SW480 (cell line): ENCODE measurements around the gene FNBP1L.

Experiments used
- DNase-seq: peaks from one replicate; pipeline ENCODE4 v3.0.0-alpha.2; 2016; ENCODE audit warnings: low spot score

FNBP1L gene

DNA sequence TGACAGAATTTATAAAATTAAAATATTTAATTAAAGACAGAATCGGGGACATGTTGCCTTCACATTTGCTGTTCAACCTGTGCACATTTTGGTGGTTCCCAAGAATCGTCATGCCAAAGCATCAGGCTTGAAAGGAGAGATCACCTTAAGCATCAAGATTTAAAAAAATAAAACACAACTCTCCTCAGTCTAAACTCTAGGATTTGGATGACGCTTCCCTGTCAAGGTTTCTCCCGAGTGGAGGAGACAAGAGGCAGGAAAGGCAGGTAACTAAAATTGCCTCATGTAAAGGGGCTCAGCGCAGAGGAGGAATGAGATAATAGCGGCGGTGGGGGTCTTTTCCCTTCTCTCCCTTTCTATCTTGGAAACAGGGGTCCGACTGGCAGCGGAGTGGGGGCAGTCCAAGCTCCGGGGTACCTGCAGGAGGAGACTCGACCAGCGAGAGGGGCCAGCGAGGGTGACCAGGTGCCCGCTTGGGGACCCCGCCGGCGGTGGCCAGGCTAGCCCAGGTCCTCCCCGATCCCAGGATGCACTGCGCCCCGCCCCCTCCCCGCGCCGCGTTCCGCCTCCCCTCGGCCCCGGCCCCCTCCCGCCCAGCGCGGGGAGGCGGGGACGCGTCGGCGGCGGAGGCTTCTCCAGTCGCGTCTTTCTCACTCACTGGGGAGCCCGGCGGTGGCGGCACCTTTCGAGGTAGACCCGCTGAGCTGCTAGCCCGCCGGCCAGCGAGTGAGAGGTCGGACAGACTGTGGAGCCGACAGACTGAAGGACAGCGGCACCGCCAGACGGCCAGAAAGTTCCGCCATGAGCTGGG, at the start of gene FNBP1L:
Gene FNBP1L, plus strand, starts transcription at position 638 of the 811 bp plus-strand sequence. Its CDS starts 164 bp downstream, at position 802.
- DNase-seq = peak; percentile 80

DNA sequence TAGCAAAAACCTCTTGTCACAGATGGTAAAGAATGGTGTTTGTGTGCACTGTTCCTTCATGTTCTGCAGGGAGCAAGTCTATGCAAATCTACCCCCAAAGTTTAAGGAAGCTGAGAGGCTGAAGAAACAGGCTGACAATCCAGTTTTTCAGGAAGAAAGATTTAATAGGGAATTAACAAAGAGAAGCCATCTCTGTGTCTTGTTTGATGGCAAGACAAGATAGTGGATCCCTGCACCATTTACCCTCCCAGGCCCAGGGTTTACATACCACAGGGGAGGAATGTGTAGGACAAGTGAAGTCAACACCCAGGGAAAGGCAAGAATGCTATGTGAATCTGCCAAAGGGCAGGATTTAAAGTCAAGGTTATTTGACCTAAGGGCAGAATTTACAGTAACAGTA, 48.1 kb upstream of the FNBP1L start:
- DNase-seq = no peak

DNA sequence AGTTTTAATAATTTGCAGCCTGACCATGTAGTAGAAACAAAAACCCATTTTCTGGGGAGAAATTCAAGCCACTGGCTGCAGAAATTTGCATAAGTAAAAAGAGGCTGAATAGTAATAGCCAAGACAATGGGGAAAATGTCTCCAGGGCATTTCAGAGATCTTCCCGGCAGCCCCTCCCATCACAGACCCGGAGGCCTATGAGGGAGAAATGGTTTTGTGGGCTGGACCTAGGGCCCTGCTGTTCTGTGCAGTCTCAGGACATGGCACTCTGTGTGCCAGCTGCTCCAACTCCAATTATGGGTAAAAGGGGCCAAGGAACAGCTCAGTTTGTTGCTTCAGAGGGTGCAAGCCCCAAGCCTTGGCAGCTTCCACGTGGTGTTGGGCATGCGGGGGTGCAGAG, 39.7 kb upstream of the FNBP1L start:
- DNase-seq = no peak

DNA sequence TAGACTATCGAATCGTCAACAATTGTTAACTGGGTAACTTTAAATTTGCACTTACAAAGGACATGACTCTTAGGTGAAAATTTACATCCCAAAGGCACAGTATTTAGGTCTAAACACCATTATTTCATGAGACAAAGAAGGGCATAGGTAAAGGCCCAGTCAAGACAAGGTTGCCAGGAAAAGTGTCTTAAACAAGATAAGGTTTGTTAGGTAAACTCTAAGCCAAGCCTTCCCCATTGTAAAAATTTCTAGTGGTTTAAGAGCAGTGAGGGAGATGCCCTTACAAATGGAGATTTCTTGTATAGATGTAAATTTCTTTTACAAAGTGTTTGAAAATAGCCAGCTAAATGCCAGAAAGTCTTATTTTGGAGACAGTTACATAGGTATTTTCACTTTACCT, 36.9 kb upstream of the FNBP1L start:
- DNase-seq = no peak

DNA sequence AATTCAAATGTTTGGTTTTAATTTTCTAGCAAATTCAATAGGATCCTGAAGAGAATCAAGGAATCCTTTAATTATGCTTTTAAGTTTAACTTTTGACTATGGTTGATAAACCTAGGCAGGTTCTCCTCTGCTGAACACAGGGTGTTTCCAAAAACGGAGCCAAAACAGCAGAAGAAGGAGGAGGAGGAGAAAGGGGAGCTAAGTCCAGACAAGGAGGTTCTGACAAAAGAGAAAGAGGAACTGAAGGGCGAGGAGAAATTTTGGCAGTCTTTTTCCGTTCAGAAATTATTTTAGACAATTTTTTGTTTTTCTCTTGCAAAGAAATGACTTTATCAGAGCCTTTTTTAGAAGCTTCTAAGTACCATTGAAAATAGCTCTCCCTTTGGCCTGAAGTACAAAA, 33.2 kb upstream of the FNBP1L start:
- DNase-seq = no peak

DNA sequence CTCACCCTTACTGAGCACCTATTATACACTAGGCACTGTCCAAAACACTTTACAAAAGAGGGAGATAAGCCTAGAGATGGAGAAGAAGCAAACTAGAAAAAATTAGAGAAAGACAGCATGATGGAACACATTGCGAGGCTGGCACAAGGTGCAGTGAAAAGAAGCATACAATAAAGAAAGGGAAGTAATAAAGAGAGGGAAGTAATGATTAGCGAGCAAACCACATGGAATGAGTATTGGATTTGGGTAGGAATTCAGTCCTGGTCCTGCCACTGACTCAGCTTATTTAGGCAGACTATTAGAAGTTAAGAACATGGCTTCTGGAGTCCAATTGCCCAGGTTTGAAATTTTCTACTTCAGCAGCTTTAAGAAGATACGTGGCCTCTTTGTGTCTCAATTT, 32.6 kb upstream of the FNBP1L start:
- no peak for DNase-seq

DNA sequence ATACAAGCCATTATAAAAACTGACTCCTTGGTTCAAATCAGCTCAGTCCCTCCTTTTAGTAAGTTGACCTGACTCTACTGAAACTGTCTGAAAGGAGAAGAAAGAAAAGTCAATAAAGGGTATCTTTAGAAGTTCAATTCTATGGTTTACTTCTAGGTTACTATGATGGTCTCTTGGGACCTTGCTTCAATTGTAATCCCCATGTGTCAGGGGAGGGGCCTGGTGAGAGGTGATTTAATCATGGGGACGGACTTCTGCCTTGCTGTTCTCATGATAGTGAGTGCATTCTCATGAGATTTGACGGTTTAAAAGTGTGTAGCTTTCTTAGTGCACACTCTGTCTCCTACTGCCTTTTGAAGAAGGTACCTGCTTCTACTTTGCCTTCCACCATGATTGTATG, 31.7 kb upstream of the FNBP1L start:
- DNase-seq = no peak

DNA sequence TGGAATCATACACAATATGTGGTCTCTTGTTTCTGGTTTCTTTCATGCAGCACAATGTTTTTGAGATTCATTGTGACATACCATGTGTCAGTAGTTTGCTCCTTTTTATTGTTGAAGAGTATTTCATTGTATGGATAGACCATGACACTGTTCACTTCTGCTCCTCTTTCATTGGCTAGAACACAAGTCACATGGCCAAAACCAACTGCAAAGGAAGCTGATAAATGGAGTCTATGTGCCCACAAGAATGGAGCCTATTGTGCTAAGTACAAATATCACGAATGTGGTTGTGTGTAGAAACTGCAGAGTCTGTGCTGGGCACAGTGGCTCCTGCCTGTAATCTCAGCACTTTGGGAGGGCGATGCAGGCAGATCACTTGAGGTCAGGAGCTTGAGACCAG, 28.6 kb upstream of the FNBP1L start:
- no peak for DNase-seq

DNA sequence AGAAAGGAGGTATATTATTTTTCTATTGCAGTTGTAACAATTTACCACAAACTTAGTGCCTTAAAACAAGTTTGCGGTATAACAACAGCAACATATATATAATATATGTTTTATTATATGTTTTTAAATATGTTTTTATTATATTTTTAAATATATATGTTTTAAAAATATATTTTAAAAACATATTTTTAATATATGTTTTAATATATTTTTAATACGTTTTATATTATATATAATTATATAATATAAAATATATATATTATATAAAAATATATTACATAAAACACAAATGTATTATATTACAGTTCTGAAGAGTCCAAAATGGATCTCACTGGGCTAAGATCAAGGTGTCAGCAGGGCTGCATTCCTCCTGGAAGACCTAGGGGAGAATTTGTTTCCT, 27.5 kb upstream of the FNBP1L start:
- DNase-seq = no peak

DNA sequence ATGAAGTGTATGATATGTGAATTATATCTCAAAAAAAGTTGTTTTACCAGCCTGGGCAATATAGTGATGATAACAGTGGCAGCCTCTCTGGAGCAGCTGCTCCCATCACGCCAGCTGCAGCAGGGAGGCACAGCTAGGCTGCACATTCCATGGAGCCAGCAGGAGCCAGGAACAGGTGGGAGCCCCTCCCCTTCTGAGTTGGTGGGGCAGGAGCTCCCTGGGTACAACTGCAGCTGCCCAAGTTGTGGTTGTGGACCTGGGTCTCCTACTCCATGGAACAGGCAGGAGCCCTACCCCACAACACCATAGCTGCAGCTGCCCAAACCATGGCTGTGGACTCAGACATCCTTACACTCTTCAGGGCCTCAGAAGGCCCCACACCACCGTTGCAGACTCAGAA, 21.7 kb upstream of the FNBP1L start:
- no peak for DNase-seq

DNA sequence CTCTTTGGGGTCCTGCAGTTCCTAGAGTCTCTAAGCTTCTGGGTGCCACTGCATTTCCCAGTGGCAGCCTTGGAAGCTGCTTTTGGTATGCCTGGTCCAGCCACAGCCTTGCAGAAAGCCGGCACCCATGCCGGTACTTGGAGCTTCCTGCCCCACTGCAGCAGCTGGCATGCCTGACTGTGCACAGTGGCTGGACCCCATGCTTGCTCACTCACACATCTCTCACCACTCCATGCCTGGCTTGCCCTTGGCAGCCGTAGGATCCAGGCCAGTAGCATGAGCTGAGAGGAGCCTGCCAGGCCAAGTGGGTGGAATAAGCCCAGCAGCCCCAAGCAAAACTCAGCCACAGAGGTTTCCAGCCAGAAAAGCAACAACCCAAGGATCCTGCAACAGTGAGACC, 20.3 kb upstream of the FNBP1L start:
- no peak for DNase-seq

DNA sequence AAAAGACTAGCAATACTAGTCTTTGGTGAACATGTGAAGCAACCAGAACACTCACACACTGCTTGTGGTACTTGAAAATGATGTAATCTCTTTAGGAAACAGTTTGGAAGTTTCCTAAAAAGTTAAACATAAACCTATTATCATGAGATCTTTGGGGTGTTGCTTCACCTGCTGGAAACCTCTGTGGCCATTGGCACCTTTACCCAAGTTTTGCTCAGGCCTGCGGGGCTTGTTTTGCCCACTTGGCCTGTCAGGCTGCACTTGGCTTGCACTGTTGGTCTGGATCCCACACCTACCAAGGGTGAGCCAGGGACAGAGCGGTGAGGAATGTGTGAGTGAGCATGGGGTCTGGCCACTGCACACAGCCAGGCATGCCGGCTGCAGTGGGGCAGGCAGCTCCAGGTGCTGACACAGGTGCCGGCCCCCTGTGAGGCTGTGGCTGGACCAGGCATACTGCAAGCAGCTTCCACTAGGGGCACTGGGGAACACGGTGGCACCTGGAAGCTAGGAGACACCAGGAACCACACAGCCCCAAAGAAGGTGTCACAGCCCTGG, 14.4 kb upstream of the FNBP1L start:
- DNase-seq = no peak

DNA sequence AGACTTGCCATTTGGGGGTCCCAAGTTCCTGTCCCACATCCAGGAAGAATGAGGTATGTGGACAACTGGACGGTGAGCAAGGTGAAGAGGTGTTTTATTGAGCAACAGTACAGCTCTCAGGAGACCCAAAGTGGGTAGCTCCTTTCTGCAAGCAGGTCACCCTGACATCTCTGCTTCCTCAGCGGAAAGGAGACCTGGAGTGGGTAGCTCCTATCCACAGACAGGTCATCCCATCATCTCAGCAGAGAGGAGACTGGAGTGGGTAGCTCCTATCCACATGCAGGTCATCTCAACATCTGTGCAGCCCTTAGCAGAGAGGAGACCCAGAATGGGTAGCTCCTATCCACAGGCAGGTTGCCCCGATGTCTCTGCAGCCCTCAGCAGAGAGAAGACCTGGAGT, 13.8 kb upstream of the FNBP1L start:
- DNase-seq = no peak

DNA sequence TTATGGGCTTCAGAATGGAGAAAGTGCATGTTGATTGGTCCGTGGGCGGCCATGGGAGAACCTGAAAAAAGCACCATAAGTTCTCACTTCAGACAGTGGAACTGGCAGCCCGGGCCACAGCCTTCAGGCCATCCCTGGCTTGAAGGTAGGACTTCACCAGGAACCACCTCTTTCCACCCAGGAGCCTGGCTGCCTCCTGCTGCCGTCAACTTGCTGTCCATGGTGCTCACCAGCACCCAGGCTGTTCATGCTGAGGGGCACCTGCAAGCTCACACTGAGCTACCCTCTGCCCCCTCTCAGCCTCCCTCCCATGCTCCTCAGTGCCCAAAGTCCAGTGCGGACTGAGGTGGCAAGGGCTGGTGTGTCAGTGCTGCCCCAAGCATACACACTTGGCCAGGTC, 12.9 kb upstream of the FNBP1L start:
- no peak for DNase-seq

DNA sequence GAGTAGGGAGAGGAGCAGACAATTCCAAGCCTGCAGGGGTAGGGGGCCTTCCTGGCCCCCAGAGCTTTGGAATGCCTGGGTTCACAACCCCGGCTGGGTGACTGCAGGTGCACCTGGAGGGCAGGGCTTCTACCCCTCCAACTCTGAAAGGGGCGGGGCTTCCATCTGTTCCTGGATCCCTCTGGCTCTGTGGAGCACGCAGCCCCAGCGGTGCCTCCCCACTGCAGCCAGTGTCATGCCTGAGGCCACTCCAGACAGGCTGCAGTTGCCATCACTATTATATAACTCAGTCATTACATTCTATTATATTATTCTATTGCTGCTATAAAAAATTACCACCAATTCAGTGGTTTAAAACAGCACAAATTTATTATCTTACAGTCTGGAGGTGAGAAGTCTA, 12.5 kb upstream of the FNBP1L start:
- no peak for DNase-seq

DNA sequence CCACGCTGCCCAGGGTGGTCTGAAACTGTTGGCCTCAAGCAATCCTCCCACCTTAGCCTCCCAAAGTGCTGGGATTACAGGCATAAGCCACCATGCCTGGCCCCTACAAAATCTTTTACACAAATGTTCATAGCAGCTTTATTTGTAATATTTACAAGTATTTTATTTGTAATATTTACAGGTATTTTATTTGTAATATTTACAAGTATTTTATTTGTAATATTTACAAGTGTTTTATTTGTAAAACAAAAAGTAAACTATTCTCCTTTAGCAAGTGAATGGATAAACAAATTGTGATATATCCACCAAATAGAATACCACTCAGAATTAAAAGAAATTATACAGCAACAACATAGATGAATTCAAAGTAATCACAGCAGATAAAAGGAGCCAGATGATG, 11.4 kb upstream of the FNBP1L start:
- no peak for DNase-seq

DNA sequence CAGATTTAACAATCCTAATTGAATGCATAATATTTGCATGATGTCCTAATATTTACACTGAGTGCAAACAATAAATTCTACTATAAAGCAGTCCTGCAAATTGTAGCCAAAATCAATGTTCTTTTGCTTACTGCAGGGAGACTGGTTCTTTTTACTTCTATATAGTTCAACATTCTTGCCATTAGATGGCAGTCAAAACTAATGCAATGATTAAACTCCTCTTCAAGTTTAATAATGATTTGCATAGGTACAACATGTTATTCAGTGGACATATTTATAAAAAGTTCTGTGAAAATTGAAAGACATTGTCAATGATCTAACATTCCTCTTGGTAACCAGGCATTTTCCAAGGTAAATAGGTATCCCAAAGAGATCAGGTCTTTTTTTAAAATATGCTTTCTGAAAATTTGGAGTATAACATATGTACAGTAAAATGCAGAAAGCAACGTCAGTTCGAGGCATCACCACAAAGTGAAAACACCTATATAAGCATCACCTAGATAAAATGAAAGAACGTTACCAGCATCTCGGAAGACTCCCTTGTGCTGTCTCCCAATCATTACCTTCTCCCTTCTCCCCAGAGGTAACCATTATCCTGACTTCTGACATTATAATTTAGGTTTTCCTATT, 9.8 kb upstream of the FNBP1L start:
- peak; percentile 71 for DNase-seq

DNA sequence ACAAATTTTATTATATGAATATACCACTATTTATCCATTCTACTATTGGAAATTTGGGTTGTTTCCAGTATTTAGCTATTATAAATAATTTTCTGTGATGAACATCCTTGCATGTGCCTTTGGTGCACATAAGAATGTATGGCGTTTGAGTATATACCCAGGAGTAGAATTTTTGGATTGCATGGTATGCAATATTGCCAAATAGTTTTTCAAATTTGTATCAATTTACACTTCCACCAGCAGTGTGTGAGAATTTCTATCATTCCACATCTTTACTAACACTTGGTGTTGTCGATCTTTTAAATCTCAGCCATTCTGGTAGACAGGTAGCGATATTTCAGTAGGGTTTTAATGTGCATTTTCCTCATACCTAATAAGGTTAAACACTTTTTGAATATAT, 9.2 kb upstream of the FNBP1L start:
- no peak for DNase-seq

DNA sequence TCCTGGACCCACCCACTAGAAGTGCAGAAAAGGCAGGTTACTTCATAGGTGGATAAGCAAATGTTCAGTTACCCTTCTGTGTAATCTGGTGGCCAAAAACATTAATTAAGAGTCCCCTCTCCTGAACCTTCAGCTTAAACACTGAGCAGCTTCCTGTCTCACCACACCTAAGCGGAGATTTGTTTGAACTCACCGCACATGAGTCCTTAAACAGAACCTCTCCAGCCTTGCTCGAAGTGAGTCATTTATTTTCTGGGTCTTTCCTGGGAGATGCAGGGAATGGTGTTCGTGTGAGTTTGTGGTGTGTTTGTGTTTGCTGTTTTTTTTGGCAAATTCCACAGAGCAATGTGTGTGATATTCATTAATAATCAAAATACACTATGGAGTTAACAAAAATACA, 7.6 kb upstream of the FNBP1L start:
- peak; percentile 87 for DNase-seq

DNA sequence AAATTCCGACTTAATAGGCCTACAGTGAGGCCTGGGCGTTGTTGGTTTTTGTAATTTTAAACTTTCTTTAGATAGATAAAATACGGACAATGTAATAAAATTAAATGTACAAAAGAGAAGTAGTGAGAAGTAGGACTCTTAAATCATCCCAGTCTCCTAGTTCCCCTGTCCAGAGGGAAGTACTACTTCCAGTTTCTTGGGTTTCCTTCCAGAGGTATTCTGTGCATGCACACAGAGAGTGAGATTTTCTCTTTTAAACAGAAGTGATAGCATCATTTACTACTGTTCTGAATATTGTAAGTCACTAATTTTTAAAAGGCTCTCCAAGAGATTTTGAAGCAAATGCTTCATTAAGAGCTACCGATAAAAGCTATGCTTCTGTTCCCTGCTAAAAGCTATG, 7.2 kb upstream of the FNBP1L start:
- DNase-seq = no peak

DNA sequence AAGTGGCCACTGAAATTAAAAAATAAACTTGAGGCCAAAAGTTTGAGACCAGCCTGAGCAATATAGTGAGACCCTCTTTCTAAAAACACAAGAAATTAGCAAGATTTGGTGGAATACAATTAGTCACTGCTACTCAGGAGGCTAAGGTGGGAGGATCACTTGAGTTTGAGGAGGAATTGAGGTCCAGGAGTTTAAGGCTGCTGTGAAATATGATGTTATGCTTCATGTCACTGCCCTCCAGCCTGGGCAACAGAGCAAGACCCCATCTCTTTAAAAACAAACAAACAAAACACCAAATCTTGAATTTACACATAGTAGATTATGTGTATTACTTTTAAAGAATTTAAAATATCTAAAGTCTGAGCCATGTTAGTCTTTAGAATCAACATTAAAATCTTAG, 6.3 kb upstream of the FNBP1L start:
- DNase-seq = no peak

DNA sequence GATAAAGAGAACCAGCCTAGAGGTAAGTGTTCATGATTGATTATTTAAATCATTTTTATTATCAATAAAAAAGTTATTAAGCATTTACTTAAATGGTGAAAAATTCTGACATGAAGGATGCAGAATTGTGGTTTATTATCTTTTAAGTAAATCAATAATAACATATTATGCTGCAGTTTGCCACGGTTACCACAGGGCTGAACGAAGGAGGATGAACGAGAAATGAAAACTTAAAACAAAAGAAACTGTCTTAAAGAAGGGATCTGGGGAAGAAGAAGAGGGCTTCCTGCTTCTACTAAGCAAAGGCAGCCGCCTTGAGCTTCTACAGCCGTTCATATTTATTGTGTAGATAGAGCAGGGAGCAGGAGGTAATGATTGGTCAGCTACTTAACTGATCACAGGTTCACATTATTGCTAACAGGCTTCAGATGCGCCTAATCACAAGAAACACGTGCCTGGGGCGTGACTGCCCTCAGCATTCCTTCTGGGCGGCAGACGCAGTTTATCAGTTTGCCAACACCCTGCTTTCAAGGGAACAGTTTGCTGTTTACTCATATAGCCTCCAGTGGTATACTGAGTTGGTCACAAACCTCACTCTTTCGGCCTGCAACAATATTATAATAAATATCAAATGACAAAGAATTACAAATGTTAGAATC, 5.8 kb upstream of the FNBP1L start:
- peak; percentile 83 for DNase-seq

DNA sequence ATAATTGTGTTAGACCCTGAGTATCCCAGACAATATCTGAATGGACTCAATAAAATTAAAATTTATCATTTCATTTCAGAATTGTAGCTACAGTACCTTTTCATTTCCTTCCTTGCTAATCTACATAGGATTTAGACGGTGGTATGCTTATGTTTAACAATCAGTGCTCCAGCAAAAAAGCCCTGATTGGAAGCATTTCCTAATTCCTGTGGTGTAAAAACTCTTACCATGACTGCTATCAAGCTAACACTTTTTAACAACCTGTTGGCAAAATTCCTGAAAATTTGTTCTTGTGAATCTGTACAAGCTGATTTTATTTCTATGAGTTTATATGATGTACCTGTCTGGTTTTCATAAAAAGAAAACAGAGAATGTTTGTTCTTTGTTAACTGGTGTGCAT, 5.2 kb upstream of the FNBP1L start:
- no peak for DNase-seq
